ENCODE measurements around the gene PTGER2. TPM values are rescaled to one million over a fixed set of nuclear protein-coding genes. Genes with fewer than 3 reads are reported as not detected.
A peak's percentile ranks its signal among the peaks of the same experiment; 100 is the strongest.

The PTGER2 gene
- total RNA-seq, 1 donor from 2014 or later, result 0.09 TPM

GRCh38 chr14:52319919-52320318 lies 5.8 kb downstream of the PTGER2 start:
- peaks cover 22% of the 10 kb centered on the region for H3K4me1 Mint-ChIP-seq
- H3K36me3 Mint-ChIP-seq (ENCODE audit: low read depth), result no peaks in the 10 kb centered on the region
- ATAC-seq (ENCODE audit: low read depth) (no peak), DNase-seq (no peak)
- peaks cover 11% of the 10 kb centered on the region for H3K9me3 Mint-ChIP-seq
- intact Hi-C loops (cut with micrococcal nuclease), result loop anchor here (10.0 kb wide), 1 partner anchor 475 kb away; no protein-coding TSS in a partner anchor
- CTCF ChIA-PET, result no interaction called here
- peaks cover 42% of the 10 kb centered on the region for H3K27me3 Mint-ChIP-seq
- no peak for TF ChIP-seq CTCF (IDR thresholded peaks at IDR 0.05)
- H3K27ac Mint-ChIP-seq, result no peak overlapping the region
- no peak overlapping the region for H3K4me3 Mint-ChIP-seq
- POLR2A ChIA-PET, result interaction anchor here (0.6 to 0.9 kb wide), 2 partner anchors 9 to 190 kb away, joined by 4 to 5 read pairs; no protein-coding TSS in a partner anchor

GRCh38 chr14:52325126-52325525 lies 11.0 kb downstream of the PTGER2 start:
- TF ChIP-seq CTCF (IDR thresholded peaks at IDR 0.05), result no peak
- peaks cover 11% of the 10 kb centered on the region for H3K9me3 Mint-ChIP-seq
- peak overlapping the region; percentile 33 for H3K4me3 Mint-ChIP-seq
- H3K27me3 Mint-ChIP-seq, result peaks cover 16% of the 10 kb centered on the region
- DNase-seq (no peak), ATAC-seq (ENCODE audit: low read depth) (peak; percentile 96)
- peak overlapping the region; percentile 32 for H3K27ac Mint-ChIP-seq
- ChIA-PET CTCF (no interaction called here), POLR2A (interaction anchor here (0.6 to 1.3 kb wide), 5 partner anchors 8 to 828 kb away, joined by 3 to 11 read pairs (median 4); partner anchors contain the start of gene DDHD1)
- intact Hi-C loops (cut with micrococcal nuclease), result loop anchor here (1.0 to 10.0 kb wide), 7 partner anchors 14 to 1287 kb away; partner anchors contain the start of genes DDHD1, ERO1A, GPR137C and TXNDC16
- peaks cover 28% of the 10 kb centered on the region for H3K4me1 Mint-ChIP-seq
- no peaks in the 10 kb centered on the region for H3K36me3 Mint-ChIP-seq (ENCODE audit: low read depth)

- intact Hi-C loops (cut with micrococcal nuclease), result loop anchor here (1.0 to 10.0 kb wide), 7 partner anchors 15 to 1287 kb away; partner anchors contain the start of genes DDHD1, ERO1A, GPR137C and TXNDC16
- Mint-ChIP-seq H3K27ac (peak overlapping the region; percentile 32), H3K27me3 (peaks cover 18% of the 10 kb centered on the region), H3K36me3 (ENCODE audit: low read depth) (no peaks in the 10 kb centered on the region), H3K4me1 (peaks cover 28% of the 10 kb centered on the region), H3K4me3 (peak overlapping the region; percentile 33), H3K9me3 (peaks cover 11% of the 10 kb centered on the region)
- ATAC-seq (ENCODE audit: low read depth), result no peak
- ChIA-PET POLR2A (interaction anchor here (0.6 to 1.3 kb wide), 4 partner anchors 9 to 827 kb away, joined by 3 to 11 read pairs (median 4); partner anchors contain the start of gene DDHD1), CTCF (no interaction called here)
- no peak for DNase-seq
- TF ChIP-seq CTCF (IDR thresholded peaks at IDR 0.05), result no peak
Observed at GRCh38 chr14:52325630-52326029, 11.5 kb downstream of the PTGER2 start.

- Mint-ChIP-seq H3K4me3 (no peak overlapping the region), H3K36me3 (ENCODE audit: low read depth) (no peaks in the 10 kb centered on the region), H3K9me3 (peaks cover 3% of the 10 kb centered on the region), H3K27ac (peak overlapping the region; percentile 30), H3K4me1 (peaks cover 28% of the 10 kb centered on the region), H3K27me3 (peaks cover 31% of the 10 kb centered on the region)
- intact Hi-C loops (cut with micrococcal nuclease), result loop anchor here (5.0 to 10.0 kb wide), 4 partner anchors 370 to 1285 kb away; partner anchors contain the start of genes DDHD1 and ERO1A
- ATAC-seq (ENCODE audit: low read depth), result no peak
- DNase-seq, result no peak
- CTCF ChIA-PET, result interaction anchor here (0.9 kb wide), 1 partner anchor 27 kb away, joined by 3 read pairs; no protein-coding TSS in a partner anchor
- no peak for TF ChIP-seq CTCF (IDR thresholded peaks at IDR 0.05)
- POLR2A ChIA-PET, result no interaction called here
Observed at GRCh38 chr14:52327374-52328226, 13.5 kb downstream of the PTGER2 start.

GRCh38 chr14:52328276-52328675 lies 14.2 kb downstream of the PTGER2 start:
- Mint-ChIP-seq H3K9me3 (no peaks in the 10 kb centered on the region), H3K27ac (no peak overlapping the region), H3K4me1 (peaks cover 28% of the 10 kb centered on the region), H3K27me3 (peaks cover 36% of the 10 kb centered on the region), H3K36me3 (ENCODE audit: low read depth) (no peaks in the 10 kb centered on the region), H3K4me3 (no peak overlapping the region)
- POLR2A ChIA-PET, result no interaction called here
- intact Hi-C loops (cut with micrococcal nuclease), result loop anchor here (5.0 to 10.0 kb wide), 4 partner anchors 369 to 1284 kb away; partner anchors contain the start of genes DDHD1 and ERO1A
- no peak for TF ChIP-seq CTCF (IDR thresholded peaks at IDR 0.05)
- ATAC-seq (ENCODE audit: low read depth), result no peak
- DNase-seq, result no peak
- CTCF ChIA-PET, result no interaction called here

Data from activated B cell treated with CpG ODN at 0.5 μM for 24 hours (primary cell).